WTC11 (cell line): ENCODE results near the gene C1S. TPM values are rescaled to one million over a fixed set of nuclear protein-coding genes. Genes with fewer than 3 reads are reported as not detected.

Experiments
- ATAC-seq: fragments of 200-7000 bp; cut with Tn5 transposase; 2 replicates; pipeline ENCODE4 v1.10.0; 2021; ENCODE audit warnings: mild to moderate bottlenecking, moderate library complexity
- CTCF ChIA-PET: fragments of 300-600 bp; sonication (Branson Sonifier 250); formaldehyde crosslinking; loops from one replicate; lab custom pipeline; 2021; ENCODE audit warnings: antibody characterized with exemption; lab: Charles Lee
- POLR2A ChIA-PET: fragments of 350-600 bp; sonication (Branson Sonifier 250); formaldehyde crosslinking; loops from one replicate; lab custom pipeline; 2021; ENCODE audit warnings: antibody characterized with exemption; lab: Charles Lee
- DNase-seq: peaks from one replicate; pipeline ENCODE4 v3.0.0; 2021; ENCODE audit warnings: low spot score
- H3K27ac Mint-ChIP-seq: 2 replicates; pipeline ENCODE4 v1.8.0; 2021; ENCODE audit warnings: mixed read lengths
- H3K27me3 Mint-ChIP-seq: 2 replicates; pipeline ENCODE4 v1.8.0; 2021; ENCODE audit warnings: low read depth, mild to moderate bottlenecking, moderate library complexity, mixed read lengths
- H3K36me3 Mint-ChIP-seq: 2 replicates; pipeline ENCODE4 v1.8.0; 2021; ENCODE audit warnings: mixed read lengths
- H3K4me1 Mint-ChIP-seq: 2 replicates; pipeline ENCODE4 v1.8.0; 2022; ENCODE audit warnings: mixed read lengths
- H3K4me3 Mint-ChIP-seq: 2 replicates; pipeline ENCODE4 v1.8.0; 2021; ENCODE audit warnings: mild to moderate bottlenecking, moderate library complexity, mixed read lengths
- H3K9me3 Mint-ChIP-seq: 2 replicates; pipeline ENCODE4 v1.8.0; 2021; ENCODE audit warnings: mixed read lengths
- ELF4 ChIP-seq: sonication (generic); formaldehyde crosslinking; IDR thresholded peaks from 2 replicates; pipeline ENCODE4 v1.8.1; 2022; ENCODE audit warnings: low read depth, mild to moderate bottlenecking, moderate library complexity, missing genetic modification reagents
- IRF2 ChIP-seq: sonication (generic); formaldehyde crosslinking; IDR thresholded peaks from 2 replicates; pipeline ENCODE4 v1.8.0; 2022; ENCODE audit warnings: low read depth, missing genetic modification reagents, borderline replicate concordance
- KAT7 ChIP-seq: sonication (generic); formaldehyde crosslinking; IDR thresholded peaks from 2 replicates; pipeline ENCODE4 v1.8.1; 2023; ENCODE audit warnings: missing genetic modification reagents, mild to moderate bottlenecking, borderline replicate concordance
- NFATC4 ChIP-seq: fragments of 250-450 bp; sonication (Bioruptor Pico); IDR thresholded peaks from 2 replicates; pipeline ENCODE4 v1.9.0; 2021; ENCODE audit warnings: mild to moderate bottlenecking
- SOX15 ChIP-seq: fragments of 250-450 bp; sonication (Bioruptor Pico); IDR thresholded peaks from 2 replicates; pipeline ENCODE4 v1.9.0; 2021; ENCODE audit warnings: mild to moderate bottlenecking
- ZNF219 ChIP-seq: sonication (generic); formaldehyde crosslinking; IDR thresholded peaks from 2 replicates; pipeline ENCODE4 v1.8.0; 2023; ENCODE audit warnings: missing genetic modification reagents, mild to moderate bottlenecking, borderline replicate concordance
- ZNF416 ChIP-seq: fragments of 250-450 bp; sonication (Bioruptor Pico); IDR thresholded peaks from 2 replicates; pipeline ENCODE4 v1.9.0; 2021; ENCODE audit warnings: mild to moderate bottlenecking, inconsistent platforms
- total RNA-seq: library from RNA; stranded (reverse); gene quantifications from 3 replicates; pipeline ENCODE4 v1.2.3, GENCODE V29; 2021
- TF ChIP-seq, protein P1 (sequence below): sonication (generic); formaldehyde crosslinking; IDR thresholded peaks from 2 replicates; pipeline ENCODE4 v1.8.0; 2022; ENCODE audit warnings: missing genetic modification reagents
- TF ChIP-seq, protein P2 (sequence below): sonication (generic); formaldehyde crosslinking; IDR thresholded peaks from 2 replicates; pipeline ENCODE4 v1.8.0; 2022; ENCODE audit warnings: mild to moderate bottlenecking, missing genetic modification reagents
- TF ChIP-seq, protein P3 (sequence below): sonication (generic); formaldehyde crosslinking; IDR thresholded peaks from 2 replicates; pipeline ENCODE4 v1.8.1; 2023; ENCODE audit warnings: mild to moderate bottlenecking, missing genetic modification reagents, borderline replicate concordance
- TF ChIP-seq, protein P4 (sequence below): sonication (generic); formaldehyde crosslinking; conservative IDR thresholded peaks from 2 replicates; pipeline ENCODE4 v1.8.1; 2022; ENCODE audit warnings: mild to moderate bottlenecking, missing genetic modification reagents
- TF ChIP-seq, protein P5 (sequence below): sonication (generic); formaldehyde crosslinking; IDR thresholded peaks from 2 replicates; pipeline ENCODE4 v1.8.1; 2022; ENCODE audit warnings: missing genetic modification reagents, borderline replicate concordance
- TF ChIP-seq, protein P6 (sequence below): sonication (generic); formaldehyde crosslinking; conservative IDR thresholded peaks from 2 replicates; pipeline ENCODE4 v1.8.1; 2023; ENCODE audit warnings: mild to moderate bottlenecking, low read depth, missing genetic modification reagents, moderate library complexity
- TF ChIP-seq, protein P7 (sequence below): fragments of 200-600 bp; IDR thresholded peaks from 2 replicates; pipeline ENCODE4 v1.8.0; 2022; ENCODE audit warnings: antibody characterized with exemption

Gene C1S
- total RNA-seq, 1 experiment from 2014 or later, result 7.6 TPM

DNA sequence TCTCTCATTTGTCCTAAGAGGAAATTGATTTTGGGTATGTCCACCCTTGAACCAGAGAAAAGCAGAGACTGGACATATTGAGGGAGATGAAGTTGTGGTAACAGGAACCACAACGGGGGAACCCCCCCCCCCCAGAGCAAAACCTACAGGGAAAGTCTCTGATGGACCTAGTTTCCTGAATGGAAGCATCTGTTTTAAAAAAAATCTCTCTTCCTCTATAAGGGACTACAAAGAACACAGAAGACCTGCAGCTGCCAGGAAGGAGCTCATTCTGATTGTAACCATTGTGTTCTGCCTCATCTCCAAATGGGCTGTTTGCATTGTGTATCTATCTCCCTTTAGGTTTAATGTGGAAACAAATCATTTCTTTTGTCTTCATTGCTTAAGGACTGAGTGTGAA is 13.4 kb downstream of the C1S start:
- ChIA-PET CTCF (interaction anchor here (0.6 to 1.5 kb wide), 5 partner anchors 13 to 71 kb away, joined by 3 to 4 read pairs (median 3); no protein-coding TSS in a partner anchor), POLR2A (no interaction called here)
- no peak for TF ChIP-seq ZNF416 (CRISPR knock-in tag)
- TF ChIP-seq, protein P1, sequence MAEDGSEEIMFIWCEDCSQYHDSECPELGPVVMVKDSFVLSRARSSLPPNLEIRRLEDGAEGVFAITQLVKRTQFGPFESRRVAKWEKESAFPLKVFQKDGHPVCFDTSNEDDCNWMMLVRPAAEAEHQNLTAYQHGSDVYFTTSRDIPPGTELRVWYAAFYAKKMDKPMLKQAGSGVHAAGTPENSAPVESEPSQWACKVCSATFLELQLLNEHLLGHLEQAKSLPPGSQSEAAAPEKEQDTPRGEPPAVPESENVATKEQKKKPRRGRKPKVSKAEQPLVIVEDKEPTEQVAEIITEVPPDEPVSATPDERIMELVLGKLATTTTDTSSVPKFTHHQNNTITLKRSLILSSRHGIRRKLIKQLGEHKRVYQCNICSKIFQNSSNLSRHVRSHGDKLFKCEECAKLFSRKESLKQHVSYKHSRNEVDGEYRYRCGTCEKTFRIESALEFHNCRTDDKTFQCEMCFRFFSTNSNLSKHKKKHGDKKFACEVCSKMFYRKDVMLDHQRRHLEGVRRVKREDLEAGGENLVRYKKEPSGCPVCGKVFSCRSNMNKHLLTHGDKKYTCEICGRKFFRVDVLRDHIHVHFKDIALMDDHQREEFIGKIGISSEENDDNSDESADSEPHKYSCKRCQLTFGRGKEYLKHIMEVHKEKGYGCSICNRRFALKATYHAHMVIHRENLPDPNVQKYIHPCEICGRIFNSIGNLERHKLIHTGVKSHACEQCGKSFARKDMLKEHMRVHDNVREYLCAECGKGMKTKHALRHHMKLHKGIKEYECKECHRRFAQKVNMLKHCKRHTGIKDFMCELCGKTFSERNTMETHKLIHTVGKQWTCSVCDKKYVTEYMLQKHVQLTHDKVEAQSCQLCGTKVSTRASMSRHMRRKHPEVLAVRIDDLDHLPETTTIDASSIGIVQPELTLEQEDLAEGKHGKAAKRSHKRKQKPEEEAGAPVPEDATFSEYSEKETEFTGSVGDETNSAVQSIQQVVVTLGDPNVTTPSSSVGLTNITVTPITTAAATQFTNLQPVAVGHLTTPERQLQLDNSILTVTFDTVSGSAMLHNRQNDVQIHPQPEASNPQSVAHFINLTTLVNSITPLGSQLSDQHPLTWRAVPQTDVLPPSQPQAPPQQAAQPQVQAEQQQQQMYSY (CRISPR knock-in tag), result no peak
- TF ChIP-seq, protein P2, sequence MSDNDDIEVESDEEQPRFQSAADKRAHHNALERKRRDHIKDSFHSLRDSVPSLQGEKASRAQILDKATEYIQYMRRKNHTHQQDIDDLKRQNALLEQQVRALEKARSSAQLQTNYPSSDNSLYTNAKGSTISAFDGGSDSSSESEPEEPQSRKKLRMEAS (CRISPR knock-in tag), result no peak
- TF ChIP-seq, protein P3, sequence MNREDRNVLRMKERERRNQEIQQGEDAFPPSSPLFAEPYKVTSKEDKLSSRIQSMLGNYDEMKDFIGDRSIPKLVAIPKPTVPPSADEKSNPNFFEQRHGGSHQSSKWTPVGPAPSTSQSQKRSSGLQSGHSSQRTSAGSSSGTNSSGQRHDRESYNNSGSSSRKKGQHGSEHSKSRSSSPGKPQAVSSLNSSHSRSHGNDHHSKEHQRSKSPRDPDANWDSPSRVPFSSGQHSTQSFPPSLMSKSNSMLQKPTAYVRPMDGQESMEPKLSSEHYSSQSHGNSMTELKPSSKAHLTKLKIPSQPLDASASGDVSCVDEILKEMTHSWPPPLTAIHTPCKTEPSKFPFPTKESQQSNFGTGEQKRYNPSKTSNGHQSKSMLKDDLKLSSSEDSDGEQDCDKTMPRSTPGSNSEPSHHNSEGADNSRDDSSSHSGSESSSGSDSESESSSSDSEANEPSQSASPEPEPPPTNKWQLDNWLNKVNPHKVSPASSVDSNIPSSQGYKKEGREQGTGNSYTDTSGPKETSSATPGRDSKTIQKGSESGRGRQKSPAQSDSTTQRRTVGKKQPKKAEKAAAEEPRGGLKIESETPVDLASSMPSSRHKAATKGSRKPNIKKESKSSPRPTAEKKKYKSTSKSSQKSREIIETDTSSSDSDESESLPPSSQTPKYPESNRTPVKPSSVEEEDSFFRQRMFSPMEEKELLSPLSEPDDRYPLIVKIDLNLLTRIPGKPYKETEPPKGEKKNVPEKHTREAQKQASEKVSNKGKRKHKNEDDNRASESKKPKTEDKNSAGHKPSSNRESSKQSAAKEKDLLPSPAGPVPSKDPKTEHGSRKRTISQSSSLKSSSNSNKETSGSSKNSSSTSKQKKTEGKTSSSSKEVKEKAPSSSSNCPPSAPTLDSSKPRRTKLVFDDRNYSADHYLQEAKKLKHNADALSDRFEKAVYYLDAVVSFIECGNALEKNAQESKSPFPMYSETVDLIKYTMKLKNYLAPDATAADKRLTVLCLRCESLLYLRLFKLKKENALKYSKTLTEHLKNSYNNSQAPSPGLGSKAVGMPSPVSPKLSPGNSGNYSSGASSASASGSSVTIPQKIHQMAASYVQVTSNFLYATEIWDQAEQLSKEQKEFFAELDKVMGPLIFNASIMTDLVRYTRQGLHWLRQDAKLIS (CRISPR knock-in tag), result no peak
- TF ChIP-seq NFATC4 (CRISPR knock-in tag), result no peak
- TF ChIP-seq KAT7 (CRISPR knock-in tag), result no peak
- no peak for TF ChIP-seq SOX15 (CRISPR knock-in tag)
- Mint-ChIP-seq H3K36me3 (no peaks in the 10 kb centered on the region), H3K4me3 (no peak overlapping the region), H3K27ac (no peak overlapping the region), H3K27me3 (peaks cover 7% of the 10 kb centered on the region; the same call in 1 of the 2 replicates), H3K9me3 (no peaks in the 10 kb centered on the region), H3K4me1 (no peaks in the 10 kb centered on the region)
- DNase-seq (no peak), ATAC-seq (no peak)

DNA sequence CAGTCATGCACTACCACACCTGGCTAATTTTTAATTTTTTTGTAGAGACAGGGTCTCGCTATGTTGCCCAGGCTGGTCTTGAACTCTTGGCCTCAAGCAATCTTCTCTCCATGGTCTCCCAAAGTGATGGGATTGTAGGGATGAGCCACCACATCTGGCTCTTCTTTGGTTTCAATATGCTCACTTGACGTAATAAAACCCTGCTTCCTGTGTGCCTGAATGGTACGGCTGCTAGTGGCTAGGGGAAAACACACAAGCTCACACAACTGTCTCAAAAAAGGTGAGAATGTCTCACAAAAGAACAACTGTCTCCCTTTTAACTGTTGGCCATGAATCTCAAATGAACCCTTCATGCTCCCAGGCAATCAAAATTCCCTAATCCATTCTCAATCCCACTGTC is 15.0 kb downstream of the C1S start:
- ATAC-seq (no peak), DNase-seq (no peak)
- ChIA-PET POLR2A (no interaction called here), CTCF (interaction anchor here (0.7 kb wide), 1 partner anchor 33 kb away, joined by 3 read pairs; no protein-coding TSS in a partner anchor)
- H3K27me3 Mint-ChIP-seq, result peaks cover 7% of the 10 kb centered on the region; the same call in 1 of the 2 replicates
- no peaks in the 10 kb centered on the region for H3K4me1 Mint-ChIP-seq
- H3K9me3 Mint-ChIP-seq, result no peaks in the 10 kb centered on the region
- H3K36me3 Mint-ChIP-seq, result no peaks in the 10 kb centered on the region
- H3K27ac Mint-ChIP-seq, result no peak overlapping the region
- H3K4me3 Mint-ChIP-seq, result no peak overlapping the region
- TF ChIP-seq, protein P4, sequence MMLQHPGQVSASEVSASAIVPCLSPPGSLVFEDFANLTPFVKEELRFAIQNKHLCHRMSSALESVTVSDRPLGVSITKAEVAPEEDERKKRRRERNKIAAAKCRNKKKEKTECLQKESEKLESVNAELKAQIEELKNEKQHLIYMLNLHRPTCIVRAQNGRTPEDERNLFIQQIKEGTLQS (CRISPR knock-in tag), result no peak
- TF ChIP-seq IRF2 (CRISPR knock-in tag) (no peak), ELF4 (CRISPR knock-in tag) (no peak), SOX15 (CRISPR knock-in tag) (no peak), ZNF219 (CRISPR knock-in tag) (no peak)
- TF ChIP-seq, protein P5, sequence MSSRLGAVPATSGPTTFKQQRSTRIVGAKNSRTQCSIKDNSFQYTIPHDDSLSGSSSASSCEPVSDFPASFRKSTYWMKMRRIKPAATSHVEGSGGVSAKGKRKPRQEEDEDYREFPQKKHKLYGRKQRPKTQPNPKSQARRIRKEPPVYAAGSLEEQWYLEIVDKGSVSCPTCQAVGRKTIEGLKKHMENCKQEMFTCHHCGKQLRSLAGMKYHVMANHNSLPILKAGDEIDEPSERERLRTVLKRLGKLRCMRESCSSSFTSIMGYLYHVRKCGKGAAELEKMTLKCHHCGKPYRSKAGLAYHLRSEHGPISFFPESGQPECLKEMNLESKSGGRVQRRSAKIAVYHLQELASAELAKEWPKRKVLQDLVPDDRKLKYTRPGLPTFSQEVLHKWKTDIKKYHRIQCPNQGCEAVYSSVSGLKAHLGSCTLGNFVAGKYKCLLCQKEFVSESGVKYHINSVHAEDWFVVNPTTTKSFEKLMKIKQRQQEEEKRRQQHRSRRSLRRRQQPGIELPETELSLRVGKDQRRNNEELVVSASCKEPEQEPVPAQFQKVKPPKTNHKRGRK (CRISPR knock-in tag), result no peak
- TF ChIP-seq, protein P6, sequence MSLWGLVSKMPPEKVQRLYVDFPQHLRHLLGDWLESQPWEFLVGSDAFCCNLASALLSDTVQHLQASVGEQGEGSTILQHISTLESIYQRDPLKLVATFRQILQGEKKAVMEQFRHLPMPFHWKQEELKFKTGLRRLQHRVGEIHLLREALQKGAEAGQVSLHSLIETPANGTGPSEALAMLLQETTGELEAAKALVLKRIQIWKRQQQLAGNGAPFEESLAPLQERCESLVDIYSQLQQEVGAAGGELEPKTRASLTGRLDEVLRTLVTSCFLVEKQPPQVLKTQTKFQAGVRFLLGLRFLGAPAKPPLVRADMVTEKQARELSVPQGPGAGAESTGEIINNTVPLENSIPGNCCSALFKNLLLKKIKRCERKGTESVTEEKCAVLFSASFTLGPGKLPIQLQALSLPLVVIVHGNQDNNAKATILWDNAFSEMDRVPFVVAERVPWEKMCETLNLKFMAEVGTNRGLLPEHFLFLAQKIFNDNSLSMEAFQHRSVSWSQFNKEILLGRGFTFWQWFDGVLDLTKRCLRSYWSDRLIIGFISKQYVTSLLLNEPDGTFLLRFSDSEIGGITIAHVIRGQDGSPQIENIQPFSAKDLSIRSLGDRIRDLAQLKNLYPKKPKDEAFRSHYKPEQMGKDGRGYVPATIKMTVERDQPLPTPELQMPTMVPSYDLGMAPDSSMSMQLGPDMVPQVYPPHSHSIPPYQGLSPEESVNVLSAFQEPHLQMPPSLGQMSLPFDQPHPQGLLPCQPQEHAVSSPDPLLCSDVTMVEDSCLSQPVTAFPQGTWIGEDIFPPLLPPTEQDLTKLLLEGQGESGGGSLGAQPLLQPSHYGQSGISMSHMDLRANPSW, result no peak
- TF ChIP-seq, protein P7, sequence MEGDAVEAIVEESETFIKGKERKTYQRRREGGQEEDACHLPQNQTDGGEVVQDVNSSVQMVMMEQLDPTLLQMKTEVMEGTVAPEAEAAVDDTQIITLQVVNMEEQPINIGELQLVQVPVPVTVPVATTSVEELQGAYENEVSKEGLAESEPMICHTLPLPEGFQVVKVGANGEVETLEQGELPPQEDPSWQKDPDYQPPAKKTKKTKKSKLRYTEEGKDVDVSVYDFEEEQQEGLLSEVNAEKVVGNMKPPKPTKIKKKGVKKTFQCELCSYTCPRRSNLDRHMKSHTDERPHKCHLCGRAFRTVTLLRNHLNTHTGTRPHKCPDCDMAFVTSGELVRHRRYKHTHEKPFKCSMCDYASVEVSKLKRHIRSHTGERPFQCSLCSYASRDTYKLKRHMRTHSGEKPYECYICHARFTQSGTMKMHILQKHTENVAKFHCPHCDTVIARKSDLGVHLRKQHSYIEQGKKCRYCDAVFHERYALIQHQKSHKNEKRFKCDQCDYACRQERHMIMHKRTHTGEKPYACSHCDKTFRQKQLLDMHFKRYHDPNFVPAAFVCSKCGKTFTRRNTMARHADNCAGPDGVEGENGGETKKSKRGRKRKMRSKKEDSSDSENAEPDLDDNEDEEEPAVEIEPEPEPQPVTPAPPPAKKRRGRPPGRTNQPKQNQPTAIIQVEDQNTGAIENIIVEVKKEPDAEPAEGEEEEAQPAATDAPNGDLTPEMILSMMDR, result no peak
- TF ChIP-seq, protein P1 (CRISPR knock-in tag), result no peak
